Caco-2 (cell line): ENCODE data around the gene COL25A1. TPM values are rescaled to one million over a fixed set of nuclear protein-coding genes. Genes with fewer than 3 reads are reported as not detected.

Experiments
- BruUV-seq: library from RNA; stranded (reverse); fragments of 400-500 nt; replicated peaks from 2 replicates; lab custom pipeline; 2021; lab: Mats Ljungman, UMichigan
- CTCF ChIA-PET: fragments of 300-600 bp; sonication (Branson Sonifier 250); formaldehyde crosslinking; loops from one replicate; lab custom pipeline; 2022; ENCODE audit warnings: antibody characterized with exemption; lab: Charles Lee
- POLR2A ChIA-PET: fragments of 300-600 bp; sonication (Branson Sonifier 250); formaldehyde crosslinking; loops from one replicate; lab custom pipeline; 2022; ENCODE audit warnings: antibody characterized with exemption; lab: Charles Lee
- DNase-seq, 2 experiments: peaks; one replicate each; pipeline versions ENCODE4 v3.0.0 to v3.0.0-alpha.2; 2020 to 2022
- H3K27me3 ChIP-seq: replicated peaks from 2 replicates; pipeline ENCODE4 v1.6.0; 2011; ENCODE audit warnings: low read length; ENCODE audit not compliant: control insufficient read depth, insufficient read depth
- H3K36me3 ChIP-seq: 2 replicates; pipeline ENCODE4 v1.5.1; 2011; ENCODE audit warnings: low read length; ENCODE audit not compliant: control insufficient read depth, insufficient read depth
- H3K4me1 ChIP-seq: fragments of 250-450 bp; sonication (Bioruptor Pico); 2 replicates; pipeline ENCODE4 v1.5.1; 2020; ENCODE audit warnings: mild to moderate bottlenecking
- H3K4me3 ChIP-seq: 2 replicates; pipeline ENCODE4 v1.5.1; 2011; ENCODE audit warnings: low read depth, mild to moderate bottlenecking, control low read depth, low read length
- H3K9me3 ChIP-seq: fragments of 250-450 bp; sonication (Bioruptor Pico); 2 replicates; pipeline ENCODE4 v1.5.1; 2020; ENCODE audit warnings: mild to moderate bottlenecking, moderate library complexity
- H3K27ac Mint-ChIP-seq: one replicate; pipeline ENCODE4 v1.8.0; 2022; ENCODE audit warnings: mixed read lengths; ENCODE audit not compliant: unreplicated experiment
- H3K27me3 Mint-ChIP-seq: one replicate; pipeline ENCODE4 v1.8.0; 2022; ENCODE audit warnings: mixed read lengths; ENCODE audit not compliant: insufficient read depth, unreplicated experiment
- H3K36me3 Mint-ChIP-seq: one replicate; pipeline ENCODE4 v1.8.0; 2022; ENCODE audit warnings: mild to moderate bottlenecking, mixed read lengths; ENCODE audit not compliant: insufficient read depth, unreplicated experiment
- H3K4me1 Mint-ChIP-seq: one replicate; pipeline ENCODE4 v1.8.0; 2022; ENCODE audit warnings: low read depth, mixed read lengths; ENCODE audit not compliant: unreplicated experiment
- H3K4me3 Mint-ChIP-seq: one replicate; pipeline ENCODE4 v1.8.0; 2022; ENCODE audit warnings: mild to moderate bottlenecking, moderate library complexity, mixed read lengths; ENCODE audit not compliant: unreplicated experiment
- H3K9me3 Mint-ChIP-seq: one replicate; pipeline ENCODE4 v1.8.0; 2022; ENCODE audit warnings: mixed read lengths; ENCODE audit not compliant: unreplicated experiment
- CTCF ChIP-seq, 2 experiments: fragments of 200-600 bp in 1 of 2; IDR thresholded peaks; 1 replicate in 1 of 2; 2 replicates in 1 of 2; pipeline versions ENCODE4 v1.5.1 to v1.8.0; 2011 to 2022; ENCODE audit warnings: antibody characterized with exemption in 1 of 2, control low read depth in 1 of 2, inconsistent platforms in 1 of 2, low read depth in 1 of 2, low read length in 1 of 2, mild to moderate bottlenecking in 1 of 2, moderate library complexity in 1 of 2; ENCODE audit not compliant: insufficient read depth in 1 of 2, severe bottlenecking in 1 of 2, unreplicated experiment in 1 of 2
- intact Hi-C: fragments of 100-400 bp; cut with micrococcal nuclease; formaldehyde crosslinking; loops from one replicate; pipeline ENCODE4 v1.10.0; 2022; ENCODE audit not compliant: unreplicated experiment
- total RNA-seq: library from RNA; stranded (reverse); gene quantifications from 2 replicates; pipeline ENCODE4 v1.2.3, GENCODE V29; 2022

COL25A1 gene
- total RNA-seq, 1 experiment from 2014 or later: not detected

GRCh38 chr4:109211671-109212070 is 90.8 kb downstream of the COL25A1 start:
- intact Hi-C loops: no loop called here
- Histone ChIP-seq H3K27me3 (no peaks in the 10 kb centered on the region), H3K9me3 (no peaks in the 10 kb centered on the region), H3K36me3 (no peaks in the 10 kb centered on the region), H3K4me1 (no peaks in the 10 kb centered on the region), H3K4me3 (no peak overlapping the region)
- no peak for TF ChIP-seq CTCF (IDR thresholded peaks at IDR 0.05; ENCODE audit: insufficient read depth in 1 of 2, low read depth in 1 of 2, low read length in 1 of 2, severe bottlenecking in 1 of 2, unreplicated experiment in 1 of 2)
- DNase-seq: no peak
- ChIA-PET CTCF (no interaction called here), POLR2A (no interaction called here)
- Mint-ChIP-seq H3K27ac (no peak overlapping the region), H3K4me3 (no peak overlapping the region), H3K36me3 (no peaks in the 10 kb centered on the region), H3K9me3 (no peaks in the 10 kb centered on the region), H3K27me3 (peaks cover 6% of the 10 kb centered on the region), H3K4me1 (no peaks in the 10 kb centered on the region)
- BruUV-seq: no TSS peak

- POLR2A ChIA-PET: no interaction called here
- Histone ChIP-seq H3K4me1 (no peaks in the 10 kb centered on the region), H3K9me3 (no peaks in the 10 kb centered on the region), H3K27me3 (no peaks in the 10 kb centered on the region), H3K4me3 (no peak overlapping the region), H3K36me3 (no peaks in the 10 kb centered on the region)
- intact Hi-C loops: no loop called here
- Mint-ChIP-seq H3K36me3 (no peaks in the 10 kb centered on the region), H3K27ac (no peak overlapping the region), H3K4me1 (no peaks in the 10 kb centered on the region), H3K9me3 (no peaks in the 10 kb centered on the region), H3K4me3 (no peak overlapping the region), H3K27me3 (peaks cover 5% of the 10 kb centered on the region)
- DNase-seq: no peak
- TF ChIP-seq CTCF (IDR thresholded peaks at IDR 0.05; ENCODE audit: insufficient read depth in 1 of 2, low read depth in 1 of 2, low read length in 1 of 2, severe bottlenecking in 1 of 2, unreplicated experiment in 1 of 2): no peak
- no TSS peak for BruUV-seq
- CTCF ChIA-PET: no interaction called here
These were observed 92.8 kb downstream of the COL25A1 start for GRCh38 chr4:109209647-109210046.

GRCh38 chr4:109207898-109208297 is 94.6 kb downstream of the COL25A1 start:
- peaks cover 7% of the 10 kb centered on the region for H3K27me3 Mint-ChIP-seq
- ChIA-PET CTCF (no interaction called here), POLR2A (no interaction called here)
- no peaks in the 10 kb centered on the region for H3K36me3 ChIP-seq
- no peaks in the 10 kb centered on the region for H3K4me1 Mint-ChIP-seq
- H3K36me3 Mint-ChIP-seq: no peaks in the 10 kb centered on the region
- BruUV-seq: no TSS peak
- no peaks in the 10 kb centered on the region for H3K27me3 ChIP-seq
- H3K9me3 ChIP-seq: no peaks in the 10 kb centered on the region
- DNase-seq: no peak
- no peaks in the 10 kb centered on the region for H3K4me1 ChIP-seq
- no peak overlapping the region for H3K27ac Mint-ChIP-seq
- intact Hi-C loops: no loop called here
- H3K9me3 Mint-ChIP-seq: no peaks in the 10 kb centered on the region
- no peak overlapping the region for H3K4me3 Mint-ChIP-seq
- no peak for TF ChIP-seq CTCF (IDR thresholded peaks at IDR 0.05; ENCODE audit: insufficient read depth in 1 of 2, low read depth in 1 of 2, low read length in 1 of 2, severe bottlenecking in 1 of 2, unreplicated experiment in 1 of 2)
- H3K4me3 ChIP-seq: no peak overlapping the region
